ENCODE results near the gene IFNAR2. TPM values are rescaled to one million over a fixed set of nuclear protein-coding genes. Genes with fewer than 3 reads are reported as not detected.
"Not testable (repeated sequence)": the region's sequence is repeated elsewhere in the genome, so short reads cannot be mapped to it uniquely, and the experiment has no call there.

IFNAR2 gene
- total and polyA plus RNA-seq, 2 experiments from 2014 or later = 16.8 to 18.2 TPM

- Mint-ChIP-seq H3K4me3 (no peak overlapping the region), H3K27ac (no peak overlapping the region), H3K9me3 (peaks cover 50% of the 10 kb centered on the region), H3K4me1 (no peaks in the 10 kb centered on the region), H3K27me3 (ENCODE audit: insufficient read depth, low read depth, poor library complexity) (peaks cover 10% of the 10 kb centered on the region), H3K36me3 (ENCODE audit: low read depth) (peaks cover 71% of the 10 kb centered on the region)
- Histone ChIP-seq H2AFZ (no peak overlapping the region), H3F3A (replicated peaks; ENCODE audit: low read depth) (0 out of 2 replicates have a peak, but pooled peaks cover 3% of the 10 kb centered on the region), H3K27ac (ENCODE audit: low read depth) (no peak overlapping the region), H3K79me2 (replicated peaks; ENCODE audit: insufficient read depth) (peaks cover 17% of the 10 kb centered on the region), H3K36me3 (ENCODE audit: insufficient read depth) (peaks cover 14% of the 10 kb centered on the region; the same call in 1 of the 2 replicates), H3K9me2 (ENCODE audit: insufficient read depth) (no peaks in the 10 kb centered on the region), H3K4me3 (no peak overlapping the region), H3K4me1 (ENCODE audit: insufficient read depth) (no peaks in the 10 kb centered on the region), H3K4me2 (no peak overlapping the region), H3K27me3 (ENCODE audit: insufficient read depth) (no peaks in the 10 kb centered on the region), H4K20me1 (replicated peaks; ENCODE audit: insufficient read depth) (no peaks in the 10 kb centered on the region)
- ATAC-seq (no peak), DNase-seq (ENCODE audit: low spot score) (no peak)
- TF ChIP-seq STAT1 (IDR thresholded peaks at IDR 0.05; ENCODE audit: unreplicated experiment) (no peak), NANOG (IDR thresholded peaks at IDR 0.05; ENCODE audit: borderline replicate concordance) (no peak), EZH2 (IDR thresholded peaks at IDR 0.05; ENCODE audit: low read depth, unreplicated experiment) (no peak), ZNF114 (CRISPR knock-in tag; IDR thresholded peaks at IDR 0.05) (no peak), ETS1 (IDR thresholded peaks at IDR 0.05) (no peak), CTCF (conservative IDR thresholded peaks at IDR 0.05; ENCODE audit: low read depth in 2 of 2) (no peak)
Observed at GRCh38 chr21:33240404-33240803, 10.7 kb downstream of the IFNAR2 start.

GRCh38 chr21:33241846-33242245 is 12.1 kb downstream of the IFNAR2 start:
- Mint-ChIP-seq H3K36me3 (ENCODE audit: low read depth) (peaks cover 73% of the 10 kb centered on the region), H3K9me3 (peaks cover 44% of the 10 kb centered on the region), H3K4me3 (no peak overlapping the region), H3K27ac (no peak overlapping the region), H3K4me1 (no peaks in the 10 kb centered on the region), H3K27me3 (ENCODE audit: insufficient read depth, low read depth, poor library complexity) (peaks cover 6% of the 10 kb centered on the region)
- H2AFZ ChIP-seq = no peak overlapping the region
- peaks cover 17% of the 10 kb centered on the region for H3K79me2 ChIP-seq (replicated peaks; ENCODE audit: insufficient read depth)
- no peak overlapping the region for H3K4me3 ChIP-seq
- H3K36me3 ChIP-seq (ENCODE audit: insufficient read depth) = peaks cover 14% of the 10 kb centered on the region; the same call in 1 of the 2 replicates
- H3F3A ChIP-seq (replicated peaks; ENCODE audit: low read depth) = 0 out of 2 replicates have a peak, but pooled peaks cover 3% of the 10 kb centered on the region
- H3K4me1 ChIP-seq (ENCODE audit: insufficient read depth) = no peaks in the 10 kb centered on the region
- H3K9me2 ChIP-seq (ENCODE audit: insufficient read depth) = no peaks in the 10 kb centered on the region
- ATAC-seq = no peak
- no peak for TF ChIP-seq CREB1 (CRISPR knock-in tag; IDR thresholded peaks at IDR 0.05; ENCODE audit: low read depth)
- no peak for TF ChIP-seq POLR2AphosphoS5 (IDR thresholded peaks at IDR 0.05; ENCODE audit: low read depth)
- TF ChIP-seq EZH2phosphoT487 (IDR thresholded peaks at IDR 0.05; ENCODE audit: unreplicated experiment) = no peak
- TF ChIP-seq JUNB (IDR thresholded peaks at IDR 0.05; ENCODE audit: unreplicated experiment) = no peak
- TF ChIP-seq STAT1 (IDR thresholded peaks at IDR 0.05; ENCODE audit: unreplicated experiment) = no peak
- H4K20me1 ChIP-seq (replicated peaks; ENCODE audit: insufficient read depth) = no peaks in the 10 kb centered on the region
- H3K27me3 ChIP-seq (ENCODE audit: insufficient read depth) = no peaks in the 10 kb centered on the region
- no peak for DNase-seq (ENCODE audit: low spot score)
- H3K27ac ChIP-seq (ENCODE audit: low read depth) = no peak overlapping the region
- H3K4me2 ChIP-seq = no peak overlapping the region

GRCh38 chr21:33242846-33243245 is 13.1 kb downstream of the IFNAR2 start:
- peaks cover 34% of the 10 kb centered on the region for H3K9me3 Mint-ChIP-seq
- not testable (repeated sequence) for H4K20me1 ChIP-seq (replicated peaks; ENCODE audit: insufficient read depth); H3K27me3 Mint-ChIP-seq (ENCODE audit: insufficient read depth, low read depth, poor library complexity); H3F3A ChIP-seq (replicated peaks; ENCODE audit: low read depth); ATAC-seq; H3K4me3 Mint-ChIP-seq; H3K4me1 Mint-ChIP-seq; H3K4me1 ChIP-seq (ENCODE audit: insufficient read depth); H3K4me2 ChIP-seq; H3K4me3 ChIP-seq; H2AFZ ChIP-seq; DNase-seq (ENCODE audit: low spot score); H3K27ac Mint-ChIP-seq; H3K27me3 ChIP-seq (ENCODE audit: insufficient read depth); H3K9me2 ChIP-seq (ENCODE audit: insufficient read depth); H3K27ac ChIP-seq (ENCODE audit: low read depth)
- Histone ChIP-seq H3K79me2 (replicated peaks; ENCODE audit: insufficient read depth) (peaks cover 17% of the 10 kb centered on the region), H3K36me3 (ENCODE audit: insufficient read depth) (peaks cover 19% of the 10 kb centered on the region)
- H3K36me3 Mint-ChIP-seq (ENCODE audit: low read depth) = peaks cover 73% of the 10 kb centered on the region
